CD4-positive, alpha-beta T cell treated with Interleukin-17A for 4 hours (primary cell): ENCODE measurements around the gene NMRK2.
"Not testable (repeated sequence)": the region's sequence is repeated elsewhere in the genome, so short reads cannot be mapped to it uniquely, and the experiment has no call there.

Experiments used
- DNase-seq: peaks from one replicate; pipeline ENCODE4 v3.0.0-alpha.2; 2020; ENCODE audit warnings: mixed read lengths

NMRK2 gene

DNA sequence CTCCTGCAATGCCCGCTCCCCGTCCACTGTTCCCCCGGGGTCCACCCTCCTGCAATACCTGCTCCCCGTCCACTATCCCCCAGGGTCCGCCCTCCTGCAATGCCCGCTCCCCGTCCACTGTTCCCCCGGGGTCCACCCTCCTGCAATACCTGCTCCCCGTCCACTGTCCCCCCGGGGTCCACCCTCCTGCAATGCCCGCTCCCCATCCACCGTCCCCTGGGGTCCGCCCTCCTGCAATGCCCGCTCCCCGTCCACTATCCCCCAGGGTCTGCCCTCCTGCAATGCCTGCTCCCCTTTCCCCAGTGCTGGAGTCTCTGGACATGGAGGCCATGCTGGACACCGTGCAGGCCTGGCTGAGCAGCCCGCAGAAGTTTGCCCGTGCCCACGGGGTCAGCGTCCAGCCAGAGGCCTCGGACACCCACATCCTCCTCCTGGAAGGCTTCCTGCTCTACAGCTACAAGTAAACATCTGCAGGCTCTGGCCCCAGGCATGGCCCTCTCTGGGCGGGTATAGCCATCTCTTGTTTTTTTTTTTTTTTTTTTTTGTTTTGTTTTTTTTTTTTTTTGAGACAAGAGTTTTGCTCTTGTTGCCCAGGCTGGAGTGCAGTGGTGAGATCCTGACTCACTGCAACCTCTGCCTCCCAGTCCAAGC lies 5.6 kb downstream of the NMRK2 start:
- DNase-seq, result not testable (repeated sequence)

DNA sequence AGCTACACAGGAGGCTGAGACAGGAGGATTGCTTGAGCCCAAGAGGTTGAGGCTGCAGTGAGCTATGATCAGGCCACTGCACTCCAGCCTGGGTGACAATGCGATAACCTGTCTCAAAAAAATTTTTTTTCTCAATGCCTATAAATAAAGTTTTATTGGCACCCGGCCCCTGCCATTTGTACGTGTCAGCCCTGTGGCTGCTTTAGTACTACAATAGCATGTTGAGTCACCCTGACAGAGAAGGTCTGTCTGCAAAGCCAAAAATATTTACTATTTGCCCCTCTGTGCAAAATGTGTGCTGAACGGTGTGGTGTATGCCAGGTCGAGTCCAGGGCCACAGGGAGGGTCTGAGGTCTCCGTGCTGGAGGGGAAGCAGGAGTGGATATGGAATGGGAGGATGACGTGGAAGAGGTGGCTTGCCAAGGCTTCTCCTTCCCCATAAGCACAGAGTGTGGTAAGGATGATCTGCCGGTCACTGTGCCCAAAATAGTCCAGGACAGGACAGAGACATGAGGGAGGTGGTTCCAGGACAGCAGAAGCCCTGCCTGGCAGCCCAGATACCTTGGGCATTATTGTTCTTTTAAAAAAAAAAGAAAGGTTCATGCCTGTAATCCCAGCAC lies 10.0 kb downstream of the NMRK2 start:
- no peak for DNase-seq

DNA sequence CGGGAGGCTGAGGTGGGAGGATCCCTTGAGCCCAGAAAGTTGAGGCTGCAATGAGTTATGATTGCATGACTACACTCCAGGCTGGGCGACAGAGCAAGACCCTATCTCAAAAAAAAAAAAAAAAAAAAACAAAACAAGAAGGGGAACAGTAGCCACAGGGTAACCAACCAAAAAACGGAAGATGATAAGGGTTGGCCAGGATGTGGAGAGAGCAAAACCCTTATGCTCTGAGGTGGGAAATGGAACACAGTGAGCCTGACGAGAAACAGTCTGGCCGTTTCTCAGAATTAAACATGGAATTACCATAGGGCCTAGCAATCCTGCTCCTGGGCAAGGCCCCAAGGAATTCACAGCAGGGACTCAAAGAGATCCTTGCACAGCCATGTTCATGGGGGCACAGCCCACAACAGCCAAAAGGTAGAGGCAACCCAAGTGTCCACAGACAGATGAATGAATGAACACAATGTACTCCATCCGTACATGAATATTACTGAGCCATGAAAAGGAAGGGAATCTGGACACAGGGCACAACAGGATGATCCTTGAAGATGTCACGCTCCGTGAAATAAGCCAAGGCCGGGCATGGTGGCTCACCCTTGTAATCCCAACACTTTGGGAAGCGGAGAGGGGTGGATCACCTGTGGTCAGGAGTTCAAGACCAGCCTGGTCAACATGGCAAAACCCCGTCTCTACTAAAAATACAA lies 11.3 kb downstream of the NMRK2 start:
- DNase-seq, result no peak

GRCh38 chr19:3945838-3946237 lies 13.0 kb downstream of the NMRK2 start:
- DNase-seq, result no peak

DNA sequence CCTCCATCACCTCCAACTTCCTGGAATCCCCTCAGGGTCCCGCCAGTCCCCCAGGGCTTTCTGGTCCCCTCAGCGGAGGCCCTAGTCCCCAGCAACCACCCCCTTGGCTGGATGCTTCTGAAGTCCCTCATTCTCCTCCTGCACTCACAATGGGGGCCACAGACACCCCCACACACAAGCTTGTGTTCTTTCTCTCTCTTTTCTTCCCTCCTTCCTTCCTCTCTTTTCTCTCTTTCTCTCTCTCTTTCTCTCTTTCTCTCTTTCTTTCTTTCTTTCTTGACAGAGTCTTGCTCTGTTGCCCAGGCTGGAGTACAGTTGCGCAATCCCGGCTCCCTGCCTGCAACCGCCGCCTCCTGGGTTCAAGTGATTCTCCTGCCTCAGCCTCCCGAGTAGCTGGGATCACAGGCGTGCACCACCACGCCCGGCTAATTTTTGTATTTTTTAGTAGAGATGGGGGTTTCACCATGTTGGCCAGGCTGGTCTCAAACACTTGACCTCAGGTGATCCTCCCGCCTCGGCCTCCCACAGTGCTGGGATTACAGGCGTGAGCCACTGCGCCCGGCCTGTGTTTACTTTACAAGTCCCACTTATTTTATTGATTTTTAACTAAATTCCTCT lies 14.6 kb downstream of the NMRK2 start:
- DNase-seq, result not testable (repeated sequence)

- no peak for DNase-seq
Measured at GRCh38 chr19:3949294-3949693, 16.4 kb downstream of the NMRK2 start.

- DNase-seq, result no peak
Measured at GRCh38 chr19:3949997-3950859, 17.4 kb downstream of the NMRK2 start.

GRCh38 chr19:3950871-3951861 lies 18.3 kb downstream of the NMRK2 start:
- DNase-seq, result no peak

GRCh38 chr19:3952755-3953276 lies 19.9 kb downstream of the NMRK2 start:
- not testable (repeated sequence) for DNase-seq

- no peak for DNase-seq
Measured at GRCh38 chr19:3954107-3954506, 21.2 kb downstream of the NMRK2 start.

DNA sequence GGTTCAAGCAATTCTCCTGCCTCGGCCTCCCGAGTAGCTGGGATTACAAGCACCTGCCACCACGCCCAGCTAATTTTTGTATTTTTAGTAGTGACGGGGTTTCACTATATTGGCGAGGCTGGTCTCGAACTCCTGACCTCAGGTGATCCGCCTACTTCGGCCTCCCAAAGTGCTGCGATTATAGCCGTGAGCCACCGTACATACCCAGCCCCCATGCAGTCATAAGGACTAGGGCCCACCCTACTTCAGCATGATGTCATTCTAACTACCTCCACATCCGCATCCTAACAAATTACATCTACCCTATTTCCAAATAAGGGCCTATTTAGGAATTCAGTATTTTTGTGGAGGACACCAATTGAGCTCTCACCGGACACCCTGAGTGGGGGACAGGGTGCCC lies 22.4 kb downstream of the NMRK2 start:
- DNase-seq, result not testable (repeated sequence)

- no peak for DNase-seq
Measured at GRCh38 chr19:3955688-3956087, 22.8 kb downstream of the NMRK2 start.

DNA sequence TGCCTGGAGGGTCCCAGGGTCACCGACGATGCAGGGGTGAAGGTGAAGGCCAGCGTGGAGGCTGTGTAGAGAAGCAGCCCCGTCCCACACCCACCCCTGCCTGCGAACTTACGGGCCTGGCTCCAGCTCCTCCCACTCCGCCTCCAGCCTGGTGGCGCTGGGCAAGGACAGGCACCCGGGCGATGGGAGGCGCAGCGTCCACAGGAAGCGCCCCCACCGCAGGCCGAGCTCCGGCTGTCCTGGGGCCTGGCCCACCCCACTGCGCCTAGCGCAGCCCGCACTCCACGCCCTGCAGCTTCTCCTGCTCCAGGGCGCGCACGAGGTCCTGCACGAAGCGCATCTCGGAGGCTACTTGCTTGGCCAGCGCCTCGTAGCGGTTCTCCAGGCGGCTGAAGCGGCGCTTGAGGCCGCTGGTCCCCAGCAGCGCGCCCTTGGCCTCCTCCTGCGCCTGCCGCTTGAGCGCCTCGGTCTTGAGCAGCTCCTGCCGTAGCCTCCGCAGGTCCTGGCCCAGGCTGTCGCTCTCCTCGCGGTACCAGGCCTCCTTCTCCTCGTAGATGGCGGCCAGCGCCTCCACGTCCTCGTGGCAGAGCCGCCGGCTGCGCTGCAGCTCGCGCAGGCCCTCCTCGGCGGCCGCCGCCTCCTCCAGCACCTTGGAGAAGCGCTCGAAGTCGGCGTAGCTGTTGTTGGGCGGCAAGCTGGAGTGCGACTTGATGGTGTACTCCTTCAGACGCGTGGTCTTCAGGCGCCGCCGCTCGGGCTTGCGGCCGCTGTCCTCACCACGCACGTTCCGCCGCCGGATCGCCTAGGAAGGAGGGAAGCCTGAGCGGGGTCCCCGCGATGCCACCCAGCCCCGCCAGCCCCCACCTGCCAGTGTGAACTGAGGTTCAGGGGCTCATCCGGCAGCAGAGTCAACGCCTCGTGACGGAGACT lies 26.2 kb downstream of the NMRK2 start:
- no peak for DNase-seq

DNA sequence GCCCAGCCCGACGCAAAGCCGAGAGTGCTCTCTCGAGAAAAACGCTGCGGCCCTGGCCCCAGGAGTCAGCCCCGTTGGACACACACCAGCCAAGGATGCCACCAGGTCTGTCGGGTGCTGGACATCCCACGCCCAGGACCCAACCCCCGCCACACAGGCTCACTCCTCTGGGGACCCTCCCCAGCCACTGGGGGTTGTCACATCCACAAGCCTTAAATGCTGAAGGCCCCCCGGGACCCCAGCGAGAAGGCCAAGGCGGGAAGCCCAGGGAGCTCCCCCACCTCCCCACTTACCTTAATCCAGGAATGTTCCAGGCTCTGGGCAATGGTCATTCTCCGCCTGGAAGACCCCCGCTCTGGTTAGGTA lies 26.9 kb downstream of the NMRK2 start:
- DNase-seq, result no peak

GRCh38 chr19:3961007-3961406 lies 28.1 kb downstream of the NMRK2 start:
- no peak for DNase-seq

DNA sequence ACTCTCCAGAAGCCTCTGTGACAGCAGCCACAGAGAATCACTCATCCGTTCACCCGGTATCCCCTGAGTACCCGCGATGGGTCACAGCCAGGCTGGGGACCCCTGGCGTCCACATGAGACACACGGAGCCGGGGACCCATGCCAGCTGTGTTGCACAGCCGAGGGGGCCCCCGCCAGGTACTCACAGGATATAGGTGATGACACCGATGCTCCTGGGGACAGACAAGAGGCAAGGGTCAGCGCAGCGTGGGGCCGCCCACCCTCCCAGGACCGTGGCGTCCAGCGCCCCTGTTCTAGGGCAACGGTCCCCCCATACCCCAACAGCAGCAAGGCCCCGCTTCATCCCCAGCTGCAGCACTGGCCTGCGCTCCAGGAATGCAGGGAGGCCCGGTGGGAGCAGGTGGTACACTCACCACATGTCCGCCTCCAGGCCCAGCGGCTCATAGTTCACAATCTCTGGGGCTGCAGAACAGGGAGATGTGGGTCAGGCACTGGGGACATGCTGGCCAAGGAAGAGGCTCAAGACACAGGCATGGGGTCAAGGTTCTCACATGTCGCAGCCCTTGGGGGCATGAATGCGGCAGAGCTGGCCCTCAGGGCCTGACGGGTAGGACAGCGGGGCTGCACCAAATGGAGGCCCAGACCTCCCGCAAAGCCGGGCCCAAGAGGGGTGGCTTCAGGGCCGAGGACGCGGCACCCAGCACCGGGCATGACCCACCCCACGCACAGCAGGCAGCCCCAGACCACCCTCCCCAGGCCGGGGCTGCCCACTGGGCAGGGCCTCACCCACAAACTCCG lies 30.8 kb downstream of the NMRK2 start:
- no peak for DNase-seq

GRCh38 chr19:3964256-3965194 lies 31.7 kb downstream of the NMRK2 start:
- no peak for DNase-seq
